Adrenal gland (tissue), 12 donors: Measurements from ENCODE around the gene HBZ. TPM values are rescaled to one million over a fixed set of nuclear protein-coding genes. Genes with fewer than 3 reads are reported as not detected.

Experiments
- DNase-seq, 7 donors: peaks; one replicate each; pipeline ENCODE4 v3.0.0-alpha.2; 2019 to 2020
- H3K27ac ChIP-seq, 5 donors: fragments of 200-600 bp; sonication (generic) in 4 of 5; 1 replicate in 3 of 5; 2 replicates in 2 of 5; pipeline versions ENCODE4 v1.5.1 to v1.8.0; 2016 to 2020; ENCODE audit warnings: mild to moderate bottlenecking in 1 of 5
- H3K27me3 ChIP-seq: fragments of 200-600 bp; 2 replicates; pipeline ENCODE4 v1.8.0; 2021
- H3K36me3 ChIP-seq, 2 donors: fragments of 200-600 bp; replicated peaks in 1 of 2; 1 replicate in 1 of 2; 2 replicates in 1 of 2; pipeline versions ENCODE4 v1.5.1 to v1.8.0; 2018 to 2022
- H3K4me1 ChIP-seq, 2 donors: fragments of 200-600 bp; replicated peaks in 1 of 2; 1 replicate in 1 of 2; 2 replicates in 1 of 2; pipeline versions ENCODE4 v1.5.1 to v1.8.0; 2018 to 2021
- H3K4me3 ChIP-seq, 4 donors: fragments of 200-600 bp; sonication (generic) in 3 of 4; one replicate each; pipeline ENCODE4 v1.5.1; 2016 to 2018
- H3K9me3 ChIP-seq, 3 donors: fragments of 200-600 bp; sonication (generic) in 1 of 3; replicated peaks in 1 of 3; 1 replicate in 2 of 3; 2 replicates in 1 of 3; pipeline versions ENCODE4 v1.5.1 to v1.8.0; 2016 to 2021
- POLR2A ChIP-seq, 2 donors: fragments of 450-650 bp; IDR thresholded peaks; one replicate each; pipeline ENCODE4 v1.6.1; 2017; ENCODE audit warnings: antibody characterized with exemption in 2 of 2, mild to moderate bottlenecking in 2 of 2, moderate library complexity in 1 of 2
- WGBS, 4 donors: extraction: QIAGEN DNeasy Blood & Tissue Kit in 2 of 4; methylation state at CpG; one replicate each; pipeline versions ENCODE4 v1.1.5 to v1.1.7; 2013 to 2017; 5-methylcytosine and 5-hydroxymethylcytosine counted together
- intact Hi-C, 2 donors: fragments of 100-400 bp; cut with DNase I; formaldehyde crosslinking; loops; one replicate each; pipeline versions ENCODE4 v1.14.1 to v1.15.0; 2022 to 2023
- polyA plus RNA-seq, 3 donors: library from polyadenylated mRNA; stranded (reverse); fragments of 200-250 nt in 2 of 3; fragments of 350-450 nt in 1 of 3; fragmentation: Illumina TruSeq in 1 of 3; extraction: RNeasy Lipid Tissue Mini Kit (QIAGEN cat#74804) in 1 of 3; gene quantifications; one replicate each; pipeline ENCODE4 v1.2.3, GENCODE V29; 2013 to 2014
- total RNA-seq, 9 donors: library from RNA; depleted of rRNA in 4 of 9; stranded (reverse); fragments of >200 nt in 4 of 9; fragments of 120-200 nt in 1 of 9; fragmentation: NEBNext Ultra II Directional in 1 of 9; extraction: Animal tissue kit (Norgen Biotek cat#: 25700) in 1 of 9; gene quantifications; one replicate each; pipeline versions ENCODE4 v1.1.0 to v1.2.4, GENCODE V29; 2013 to 2023
- TF ChIP-seq, protein P1 (sequence below), 6 experiments: fragments of 450-650 bp in 4 of 6; fragments of 200-600 bp in 2 of 6; sonication (generic) in 1 of 6; IDR thresholded peaks; 1 replicate in 5 of 6; 2 replicates in 1 of 6; pipeline versions ENCODE4 v1.5.1 to v1.8.0; 2016 to 2021; ENCODE audit warnings: antibody characterized with exemption in 6 of 6, mild to moderate bottlenecking in 2 of 6, moderate library complexity in 1 of 6
- donor health status: healthy with polysubstance abuse.
- donor health status: Bipolar disorder and iron deficiency.
- donor health status: DM: yes; HTN: yes; CAD: no.
- donor health status: DM: no; HTN: no; CAD: no.
- donor health status: DM: no; HTN: no; CAD: no.
- donor health status: DM: yes; HTN: yes; CAD: no.

Gene HBZ
- total and polyA plus RNA-seq, 12 donors = 0.61 to 1.3 (median 1.3) TPM; not detected in 9

DNA sequence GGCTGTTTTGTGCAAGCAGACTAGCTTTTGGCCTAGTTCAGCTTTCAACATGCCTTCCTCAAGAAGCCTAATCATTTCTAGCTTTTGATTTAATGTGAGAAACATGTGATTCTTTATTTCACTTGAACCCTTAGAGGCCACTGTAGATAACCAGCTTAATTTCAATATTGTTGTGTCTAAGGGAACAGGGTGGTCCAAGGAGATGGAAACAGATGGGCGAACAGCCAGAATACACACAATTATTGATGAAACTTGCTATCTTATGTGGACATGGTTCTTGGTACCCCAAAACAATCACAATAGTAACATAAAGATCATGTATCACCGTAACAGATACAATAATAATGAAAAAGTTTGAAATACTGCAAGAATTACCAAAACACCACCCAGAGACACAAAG is 18.7 kb upstream of the HBZ start:
- no peaks in the 10 kb centered on the region for H3K27me3 ChIP-seq
- no peak overlapping the region for H3K27ac ChIP-seq
- intact Hi-C loops = no loop called here
- 85 to 98% (median 94%) methylated on average over 2 of the region's 2 CpGs for WGBS, 4 donors
- H3K4me1 ChIP-seq = peaks cover 5 to 16% of the 10 kb centered on the region in 2 donors
- H3K4me3 ChIP-seq = no peak overlapping the region
- no peak for TF ChIP-seq POLR2A (IDR thresholded peaks at IDR 0.05)
- TF ChIP-seq, protein P1, sequence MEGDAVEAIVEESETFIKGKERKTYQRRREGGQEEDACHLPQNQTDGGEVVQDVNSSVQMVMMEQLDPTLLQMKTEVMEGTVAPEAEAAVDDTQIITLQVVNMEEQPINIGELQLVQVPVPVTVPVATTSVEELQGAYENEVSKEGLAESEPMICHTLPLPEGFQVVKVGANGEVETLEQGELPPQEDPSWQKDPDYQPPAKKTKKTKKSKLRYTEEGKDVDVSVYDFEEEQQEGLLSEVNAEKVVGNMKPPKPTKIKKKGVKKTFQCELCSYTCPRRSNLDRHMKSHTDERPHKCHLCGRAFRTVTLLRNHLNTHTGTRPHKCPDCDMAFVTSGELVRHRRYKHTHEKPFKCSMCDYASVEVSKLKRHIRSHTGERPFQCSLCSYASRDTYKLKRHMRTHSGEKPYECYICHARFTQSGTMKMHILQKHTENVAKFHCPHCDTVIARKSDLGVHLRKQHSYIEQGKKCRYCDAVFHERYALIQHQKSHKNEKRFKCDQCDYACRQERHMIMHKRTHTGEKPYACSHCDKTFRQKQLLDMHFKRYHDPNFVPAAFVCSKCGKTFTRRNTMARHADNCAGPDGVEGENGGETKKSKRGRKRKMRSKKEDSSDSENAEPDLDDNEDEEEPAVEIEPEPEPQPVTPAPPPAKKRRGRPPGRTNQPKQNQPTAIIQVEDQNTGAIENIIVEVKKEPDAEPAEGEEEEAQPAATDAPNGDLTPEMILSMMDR (IDR thresholded peaks at IDR 0.05) = no peak
- H3K9me3 ChIP-seq = no peaks in the 10 kb centered on the region
- no peaks in the 10 kb centered on the region for H3K36me3 ChIP-seq
- no peak for DNase-seq

DNA sequence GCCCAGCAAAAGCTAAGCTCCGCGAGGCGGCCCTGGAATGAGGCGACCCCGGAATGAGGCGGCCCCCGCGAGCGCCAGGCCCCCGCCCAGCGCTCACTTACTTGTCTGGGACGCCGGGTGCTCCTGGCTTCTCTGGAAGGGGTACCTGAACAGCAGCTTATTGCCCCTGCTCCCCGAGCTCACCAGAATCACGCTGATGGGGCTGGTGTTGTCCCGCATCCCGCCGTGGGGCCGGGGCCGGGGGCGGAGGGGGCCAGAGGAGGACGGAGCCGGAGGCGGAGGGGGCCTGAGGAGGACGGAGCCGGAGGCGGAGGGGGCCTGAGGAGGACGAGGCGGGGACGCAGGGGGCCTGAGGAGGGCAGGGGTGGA is 14.4 kb upstream of the HBZ start:
- peak in 4 of 7 donors; percentile 23 to 31 (median 26) for DNase-seq
- no peak for TF ChIP-seq POLR2A (IDR thresholded peaks at IDR 0.05)
- TF ChIP-seq, protein P1 (IDR thresholded peaks at IDR 0.05) = no peak
- intact Hi-C loops = no loop called here

GRCh38 chr16:140175-140857 is 12.1 kb upstream of the HBZ start:
- Histone ChIP-seq H3K4me1 (peaks cover 5 to 16% of the 10 kb centered on the region in 2 donors), H3K27me3 (no peaks in the 10 kb centered on the region), H3K4me3 (no peak overlapping the region), H3K36me3 (no peaks in the 10 kb centered on the region), H3K9me3 (no peaks in the 10 kb centered on the region), H3K27ac (no peak overlapping the region)
- no peak for DNase-seq
- TF ChIP-seq, protein P1 (IDR thresholded peaks at IDR 0.05) = no peak
- TF ChIP-seq POLR2A (IDR thresholded peaks at IDR 0.05) = no peak
- intact Hi-C loops = no loop called here
- 63 to 70% (median 68%) methylated on average over 10 of the region's 10 CpGs for WGBS, 4 donors

More for the DNA sequence above, 14.4 kb upstream of the HBZ start:
- WGBS, 4 donors = 1 to 2% (median 1%) methylated on average over 11 to 30 of the region's 30 CpGs
- H3K27me3 ChIP-seq = no peaks in the 10 kb centered on the region
- H3K9me3 ChIP-seq = no peaks in the 10 kb centered on the region
- H3K27ac ChIP-seq = peak overlapping the region in 2 of 5 donors; percentile 55 to 91
- H3K36me3 ChIP-seq = no peaks in the 10 kb centered on the region
- peak overlapping the region in 3 of 4 donors; percentile 15 to 84 (median 78) for H3K4me3 ChIP-seq
- H3K4me1 ChIP-seq = peaks cover 5 to 16% of the 10 kb centered on the region in 2 donors

- no peaks in the 10 kb centered on the region for H3K36me3 ChIP-seq
- H3K4me1 ChIP-seq = peaks cover 3% of the 10 kb centered on the region in 2 donors
- no peak overlapping the region for H3K4me3 ChIP-seq
- TF ChIP-seq, protein P1 (IDR thresholded peaks at IDR 0.05) = no peak
- TF ChIP-seq POLR2A (IDR thresholded peaks at IDR 0.05) = no peak
- no peak for DNase-seq
- intact Hi-C loops = no loop called here
- no peaks in the 10 kb centered on the region for H3K27me3 ChIP-seq
- no peaks in the 10 kb centered on the region for H3K9me3 ChIP-seq
- WGBS, 4 donors = 70 to 84% (median 78%) methylated on average over 7 to 12 of the region's 12 CpGs
- H3K27ac ChIP-seq = no peak overlapping the region
Observed at GRCh38 chr16:142405-142967, 10.0 kb upstream of the HBZ start.
